Activated T-cell treated with anti-CD3 and anti-CD28 coated beads for 48 hours (primary cell): ENCODE data around the gene ADM5.

Experiments used
- DNase-seq: peaks from one replicate; pipeline ENCODE4 v3.0.0-alpha.2; 2020; ENCODE audit warnings: low read depth

Gene ADM5

DNA sequence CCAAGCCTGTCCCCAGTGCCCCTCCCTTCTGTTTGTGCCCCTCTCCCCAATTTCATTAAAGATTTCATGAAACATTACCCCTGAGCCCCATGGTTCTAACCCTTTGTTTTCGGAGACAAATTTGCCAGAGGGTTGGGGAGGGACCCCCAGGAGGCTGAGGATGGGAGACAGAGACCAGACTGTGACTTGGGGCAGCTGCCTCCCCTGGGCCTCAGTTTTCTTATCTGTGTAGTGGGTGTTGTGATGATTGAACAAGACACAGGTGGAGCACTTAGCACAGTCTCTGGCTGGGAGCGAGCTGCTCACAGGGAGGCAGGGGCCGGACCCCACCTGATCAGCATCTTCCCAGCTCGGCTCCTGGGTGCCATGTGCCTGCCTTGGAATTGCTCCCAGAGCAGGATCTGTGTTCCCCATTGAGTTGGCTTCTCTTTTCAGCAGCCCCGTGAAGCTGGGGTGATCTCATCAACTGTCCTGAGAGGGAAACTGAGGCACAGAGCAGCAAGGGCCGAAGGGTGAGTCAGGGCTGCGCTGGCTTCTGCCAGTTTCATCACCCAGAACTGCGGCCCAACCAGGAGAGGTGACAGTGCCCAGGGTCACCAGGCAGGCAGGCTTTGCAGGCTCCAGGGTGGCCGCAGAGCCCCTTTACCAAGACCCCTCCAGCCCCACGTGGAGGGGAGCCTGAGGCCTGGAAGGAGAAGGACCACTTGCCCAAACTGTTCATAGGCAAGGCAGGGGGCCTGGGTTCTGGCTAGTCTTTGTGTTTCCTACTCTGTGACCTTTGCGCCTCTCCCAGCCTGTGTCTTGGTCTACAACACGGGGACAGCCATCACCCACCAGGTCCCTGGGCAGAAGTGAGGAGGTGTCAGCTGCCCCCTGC, 30.6 kb upstream of the ADM5 start:
- DNase-seq: no peak

DNA sequence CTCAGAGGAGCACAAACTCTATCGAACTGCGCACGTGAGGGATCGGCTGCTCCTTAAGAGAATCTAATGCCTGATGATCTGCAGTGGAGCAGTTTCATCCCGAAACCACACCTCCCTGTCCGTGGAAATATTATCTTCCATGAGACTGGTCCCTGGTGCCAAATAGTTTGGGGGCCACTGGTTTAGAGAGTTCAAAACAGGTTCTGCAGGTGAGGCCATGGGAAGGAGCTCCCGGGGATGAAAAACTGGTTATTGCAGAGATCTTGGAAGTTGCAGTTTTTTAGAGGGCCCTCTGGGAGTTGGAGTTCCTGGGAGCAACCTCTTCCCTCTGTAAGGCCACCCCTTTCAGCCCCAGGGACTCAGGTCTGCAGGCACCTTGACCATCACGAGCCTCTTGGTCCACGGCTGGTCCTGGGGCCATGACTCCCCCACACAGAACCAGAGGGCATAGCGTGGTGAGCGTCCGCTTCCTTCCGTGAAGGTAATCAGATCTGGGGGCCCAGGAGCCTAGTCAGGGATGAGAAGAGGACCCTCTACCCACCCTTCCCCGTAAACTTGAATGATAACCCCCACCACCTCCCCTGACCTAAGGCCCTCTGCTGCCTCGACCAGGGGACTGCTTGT, 28.9 kb upstream of the ADM5 start:
- no peak for DNase-seq

DNA sequence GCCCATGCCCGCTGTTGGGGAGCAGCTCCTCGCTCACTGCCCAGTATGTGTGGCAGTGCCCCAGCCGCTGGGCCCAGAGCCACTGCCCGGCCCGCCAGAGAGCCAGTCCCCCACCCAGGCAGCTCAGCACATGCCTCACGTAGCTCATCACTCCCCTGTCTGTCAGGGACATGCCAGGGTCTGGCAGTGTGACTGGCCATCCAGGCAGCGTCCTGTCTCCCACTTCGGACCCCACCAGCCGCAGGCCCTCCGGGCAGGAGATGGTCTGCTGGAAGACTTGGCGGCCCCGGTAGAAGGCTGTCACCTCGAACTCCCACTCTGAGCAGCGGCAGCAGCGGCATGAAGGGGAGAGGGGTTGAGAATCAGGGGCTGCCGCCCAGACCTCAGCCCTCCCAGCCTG, 27.4 kb upstream of the ADM5 start:
- DNase-seq: no peak

DNA sequence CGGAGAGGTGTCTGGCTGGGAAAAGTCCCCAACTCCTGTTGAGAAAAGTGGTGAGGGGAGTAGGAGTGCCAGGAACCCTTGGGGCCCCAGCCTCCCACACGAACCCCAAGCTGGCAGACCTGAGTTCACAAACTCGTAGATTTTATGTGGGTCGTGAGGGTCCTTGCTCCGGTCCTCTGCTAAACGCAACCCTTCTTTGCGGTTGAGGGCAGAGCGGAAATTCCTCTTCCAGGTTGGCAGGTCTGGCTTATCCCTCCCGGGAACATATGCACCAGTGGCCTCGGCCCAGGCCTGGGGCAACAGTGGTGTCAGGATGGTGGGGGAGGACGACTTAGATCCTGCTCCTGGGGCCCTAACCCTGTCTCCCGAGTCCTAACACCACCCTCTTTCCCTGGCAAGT, 26.2 kb upstream of the ADM5 start:
- no peak for DNase-seq

DNA sequence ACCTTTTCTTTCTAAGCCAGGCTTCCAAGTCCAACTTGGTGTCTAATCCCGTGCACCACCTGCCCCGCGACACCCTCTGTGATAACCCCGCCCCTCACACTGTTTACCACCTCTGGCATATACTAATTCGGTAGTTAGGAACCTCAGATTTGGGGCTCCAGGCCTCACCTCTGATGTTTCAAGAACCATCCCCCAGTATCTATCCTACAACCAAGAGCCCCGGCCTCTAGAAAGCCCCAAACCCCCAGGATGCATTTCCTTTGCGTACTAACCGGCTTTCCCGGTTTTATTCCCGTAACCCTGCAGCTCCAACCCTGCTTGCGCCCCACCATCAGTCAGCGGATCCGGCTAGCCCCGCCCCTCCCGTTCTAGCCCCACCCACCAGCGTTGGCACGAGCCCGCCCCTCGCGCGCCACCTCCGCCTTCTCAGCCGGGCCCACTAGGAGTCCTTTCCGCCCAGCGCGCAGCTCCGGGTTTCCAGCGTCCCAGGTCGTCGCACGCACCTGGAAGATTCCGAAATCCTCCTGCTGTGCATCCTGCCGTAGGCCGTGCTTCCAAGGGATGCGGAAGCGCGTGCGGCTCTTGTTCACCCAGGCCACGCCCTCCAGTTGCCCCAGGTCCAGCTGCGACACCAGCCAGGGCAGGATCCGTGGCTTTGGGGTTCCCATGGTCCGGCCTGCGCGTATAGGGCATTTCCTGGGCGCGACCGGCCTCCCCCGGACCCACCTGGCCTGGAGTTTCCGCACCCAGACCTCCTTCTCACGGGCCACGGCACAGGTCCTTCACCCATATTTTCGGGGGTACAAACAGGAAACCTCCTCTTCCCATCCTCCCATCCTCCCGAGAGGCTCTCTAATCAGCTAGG, 25.0 kb upstream of the ADM5 start:
- peak; percentile 89 for DNase-seq

DNA sequence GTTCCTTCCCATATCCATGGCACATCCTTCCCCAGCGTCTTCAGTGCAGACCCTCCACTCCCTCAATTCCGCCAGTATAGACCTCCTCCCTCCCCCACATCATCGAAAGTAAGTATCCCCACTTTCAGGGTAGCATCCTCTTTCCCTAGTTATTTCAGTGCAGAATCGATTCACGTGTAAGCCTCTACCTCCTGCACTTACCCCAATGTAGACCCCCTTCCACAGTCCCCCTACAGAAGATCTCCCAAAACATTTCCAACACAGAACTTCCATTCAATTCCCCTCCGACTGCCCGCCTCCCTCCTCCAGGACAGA, 24.4 kb upstream of the ADM5 start:
- no peak for DNase-seq

DNA sequence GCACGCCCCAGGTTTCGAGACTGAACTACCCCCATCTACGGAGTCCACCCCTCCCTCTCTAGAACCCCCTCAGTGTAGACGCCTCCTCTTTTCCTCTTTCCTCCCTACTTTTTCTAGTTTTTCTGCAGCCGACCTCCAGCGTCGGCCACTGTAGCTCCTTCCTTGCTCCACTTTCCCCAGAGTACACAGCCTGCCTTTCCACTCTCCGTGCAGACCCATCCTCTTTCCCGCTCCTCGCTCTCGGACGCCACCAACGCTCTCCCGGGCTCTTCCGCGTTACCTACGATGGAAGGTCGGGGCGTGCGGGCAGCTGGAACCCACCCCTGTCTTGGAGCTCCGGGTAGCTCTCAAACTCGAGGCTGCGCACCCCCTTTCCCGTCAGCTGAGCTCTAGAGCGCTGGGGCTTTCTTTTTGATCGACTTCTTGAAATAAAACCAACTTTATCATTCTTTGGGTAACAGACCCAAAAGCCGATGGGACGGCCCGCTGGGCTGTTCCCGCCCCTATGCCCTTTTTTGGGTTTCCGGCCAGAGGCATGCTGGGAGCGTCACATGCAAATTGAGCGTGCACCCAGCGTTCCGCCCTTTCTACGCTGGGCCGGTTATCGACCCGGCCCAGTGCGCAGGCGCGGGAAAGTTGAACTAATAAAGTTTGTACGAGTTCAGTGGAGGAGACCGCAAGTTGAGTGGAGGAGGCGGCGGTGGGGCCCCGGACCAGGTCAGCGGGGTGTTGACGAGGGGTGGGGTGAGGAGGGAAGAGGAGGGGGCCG, 23.9 kb upstream of the ADM5 start, which contains the start of the genes BCL2L12 and IRF3:
TSS of gene BCL2L12 (plus strand) at position 583 of the 769 bp plus-strand sequence. CDS start 760 bp downstream, outside the sequence.
TSS of gene IRF3 (minus strand) at position 507 of the 769 bp plus-strand sequence. CDS start 1,019 bp downstream, outside the sequence.
- peak; percentile 98 for DNase-seq

DNA sequence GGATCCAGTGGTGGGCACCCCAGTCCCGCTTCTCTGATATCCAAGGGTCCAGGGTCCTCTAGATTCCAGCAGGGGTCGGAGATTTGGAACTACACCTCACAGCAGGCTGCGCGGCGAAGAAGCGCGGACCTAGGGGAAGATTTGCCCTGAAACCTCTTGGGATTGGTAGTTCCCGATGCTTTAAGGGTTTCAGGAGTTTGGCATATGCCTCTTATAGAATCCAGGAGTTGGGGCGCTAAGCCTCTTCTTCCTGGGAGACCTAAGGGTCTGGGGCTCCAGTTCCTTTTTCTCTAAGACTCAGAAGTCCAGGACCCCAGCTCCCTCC, 23.3 kb upstream of the ADM5 start:
- DNase-seq: no peak

DNA sequence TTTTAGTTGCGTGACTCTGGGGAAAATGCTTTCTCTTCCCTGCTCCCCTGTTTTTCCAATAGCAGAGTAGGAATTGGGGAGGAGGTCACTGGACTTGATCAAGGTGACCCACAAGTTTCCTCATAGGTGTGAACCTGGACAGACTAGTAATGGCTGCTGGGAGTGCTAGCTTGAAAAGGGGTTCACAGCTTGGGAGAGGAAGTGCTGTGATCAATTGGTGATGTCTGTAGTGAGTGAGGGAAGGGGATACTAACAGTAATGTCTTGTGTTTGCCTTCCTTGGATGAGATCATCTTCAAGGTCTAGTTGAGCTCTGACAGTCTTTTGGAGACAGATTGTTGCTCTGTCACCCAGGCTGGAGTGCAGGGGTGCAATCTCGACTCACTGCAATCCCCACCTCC, 21.9 kb upstream of the ADM5 start:
- no peak for DNase-seq

DNA sequence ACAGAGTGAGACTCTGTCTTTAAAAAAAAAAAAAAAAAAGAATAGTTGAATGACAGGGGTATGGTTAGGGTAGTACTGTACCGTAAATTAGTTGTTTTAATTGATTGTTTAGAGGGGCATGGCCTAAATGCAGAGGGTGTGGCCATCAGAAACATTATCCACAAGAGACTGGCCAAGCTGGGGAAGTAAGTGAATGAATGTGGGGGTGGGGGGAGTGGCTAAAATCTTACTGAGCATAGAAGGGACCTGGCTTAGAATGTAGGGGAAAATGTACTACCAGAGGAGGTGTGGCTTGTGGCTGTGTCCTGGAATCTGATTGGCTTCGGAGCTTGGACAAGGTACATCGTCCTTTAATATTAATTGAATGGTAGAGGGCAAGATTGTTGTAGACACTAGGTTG, 19.9 kb upstream of the ADM5 start:
- no peak for DNase-seq

DNA sequence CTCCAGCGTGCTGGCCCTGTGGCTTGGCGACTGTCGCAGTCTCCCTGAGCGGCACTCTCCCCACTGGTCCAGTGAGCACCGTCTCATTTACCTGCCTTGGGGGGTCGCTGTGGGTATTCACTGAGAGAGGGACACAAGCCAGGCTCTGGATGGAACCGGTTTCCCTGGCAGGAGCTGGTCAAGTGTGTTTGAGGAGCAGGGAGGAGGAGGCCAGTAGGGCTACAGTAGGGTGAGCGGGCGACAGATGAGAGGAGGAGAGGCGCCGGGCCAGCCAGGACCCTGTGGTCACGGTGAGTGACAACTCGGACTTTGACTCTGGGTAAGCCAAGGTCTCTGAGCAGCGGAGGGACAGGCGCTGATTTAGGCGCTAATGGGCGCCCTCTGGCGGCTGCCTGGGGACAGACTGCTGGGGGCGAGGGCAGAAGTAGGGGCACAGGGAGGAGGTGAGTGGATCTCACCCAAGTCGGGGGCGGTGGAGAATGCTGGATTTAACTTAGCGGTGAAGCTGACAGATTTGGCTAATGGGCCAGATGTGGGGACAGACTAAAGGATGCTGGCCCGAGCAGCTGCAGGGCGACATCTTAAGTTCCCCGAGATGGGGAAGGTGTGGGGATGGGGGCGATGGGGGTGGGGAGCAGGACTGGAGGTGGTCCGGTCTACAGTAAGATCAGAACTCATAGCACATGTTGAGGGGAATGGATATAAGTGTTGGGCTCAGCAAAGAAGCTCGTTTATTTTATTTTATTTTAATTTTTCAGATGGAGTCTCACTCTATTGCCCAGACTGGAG, 17.1 kb upstream of the ADM5 start:
- DNase-seq: peak; percentile 70

DNA sequence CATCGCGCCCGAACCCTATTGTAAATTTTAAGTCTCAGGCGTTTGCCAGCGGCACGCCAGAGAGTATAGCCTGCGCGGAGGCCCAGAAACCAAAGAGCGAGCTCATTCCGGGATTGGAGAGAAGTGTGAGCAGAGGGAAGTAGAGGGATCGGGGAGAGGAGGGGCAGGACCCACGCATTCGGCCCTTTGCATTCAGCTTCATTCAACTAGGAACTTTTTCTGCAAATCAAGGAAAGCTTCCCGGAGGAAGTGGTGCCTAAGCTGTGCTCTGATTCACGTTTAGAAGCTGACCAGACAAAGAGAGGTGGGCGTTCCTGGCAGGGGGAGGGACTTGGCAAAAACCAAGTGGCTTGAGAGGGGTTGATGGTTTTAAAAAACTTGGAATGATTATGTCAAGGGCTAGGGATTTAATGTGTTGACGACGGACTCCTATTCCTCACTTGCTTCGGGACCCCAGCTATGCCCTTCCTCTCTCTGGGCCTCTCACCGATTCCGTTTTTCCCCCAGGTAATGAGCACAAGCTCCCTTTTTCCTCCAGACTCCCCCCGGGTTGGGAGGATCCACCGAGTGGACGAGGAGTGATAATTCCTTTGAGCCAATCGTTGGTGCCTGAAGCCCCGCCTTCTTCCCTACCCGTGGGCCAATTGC, 13.1 kb upstream of the ADM5 start:
- DNase-seq: no peak

DNA sequence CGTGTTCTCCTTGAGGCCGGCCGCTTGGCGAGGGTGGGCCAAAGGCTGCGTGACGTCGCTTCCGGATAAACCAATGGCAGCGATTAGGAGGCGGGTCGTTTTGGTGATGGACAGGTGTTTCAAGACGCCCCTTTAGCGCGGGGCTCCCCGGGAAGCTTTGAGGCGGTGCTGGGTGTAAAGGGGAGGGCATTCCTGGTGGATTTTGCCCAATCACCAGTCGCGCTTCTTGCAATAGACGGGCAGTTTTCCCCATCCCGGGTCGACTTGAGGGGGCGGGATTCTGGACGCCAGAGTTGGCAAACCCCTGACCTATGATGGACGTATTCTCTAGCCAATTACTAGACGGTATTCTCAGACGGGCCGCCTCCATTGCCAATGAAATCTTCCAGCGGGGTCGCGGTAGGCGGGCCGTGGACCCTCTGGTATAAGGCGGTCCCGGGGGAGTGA, 12.6 kb upstream of the ADM5 start:
- peak; percentile 97 for DNase-seq

DNA sequence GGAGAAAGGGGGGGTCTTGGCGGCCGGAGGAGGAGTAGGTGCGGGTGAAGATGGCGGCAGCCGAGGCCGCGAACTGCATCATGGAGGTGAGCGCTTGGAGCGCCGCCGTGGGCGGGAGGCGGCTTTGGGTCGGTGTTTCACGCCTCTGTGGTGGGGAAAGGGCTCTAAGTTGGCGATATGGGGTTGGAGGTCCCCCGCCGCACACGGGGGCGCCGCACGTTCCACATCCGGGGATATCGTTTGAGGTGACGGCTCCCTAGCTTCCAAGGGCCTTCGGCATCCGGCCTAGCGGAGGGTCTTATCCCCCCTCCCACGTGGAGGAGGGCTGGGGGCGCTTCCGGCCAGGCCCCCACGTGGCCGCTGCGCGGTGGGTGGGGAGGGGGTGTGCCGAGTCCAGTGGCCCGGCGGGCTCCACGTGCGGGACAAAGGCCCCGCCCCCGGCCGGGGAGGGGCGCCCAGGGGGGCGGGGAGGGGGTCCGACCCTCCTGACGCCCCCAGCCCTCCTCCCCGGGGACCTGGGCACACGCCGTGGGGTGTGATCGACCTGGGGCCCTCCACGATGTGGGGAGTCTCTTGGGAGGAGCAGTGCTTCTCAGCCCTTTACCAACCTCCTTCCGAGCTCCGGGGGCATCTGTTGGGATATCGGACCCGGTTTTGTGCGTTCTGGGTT, 12.0 kb upstream of the ADM5 start, which contains the start of gene PRMT1:
TSS of gene PRMT1 (plus strand) at position 41 of the 670 bp plus-strand sequence. CDS start at position 51, 10 bp downstream.
- peak; percentile 53 for DNase-seq

DNA sequence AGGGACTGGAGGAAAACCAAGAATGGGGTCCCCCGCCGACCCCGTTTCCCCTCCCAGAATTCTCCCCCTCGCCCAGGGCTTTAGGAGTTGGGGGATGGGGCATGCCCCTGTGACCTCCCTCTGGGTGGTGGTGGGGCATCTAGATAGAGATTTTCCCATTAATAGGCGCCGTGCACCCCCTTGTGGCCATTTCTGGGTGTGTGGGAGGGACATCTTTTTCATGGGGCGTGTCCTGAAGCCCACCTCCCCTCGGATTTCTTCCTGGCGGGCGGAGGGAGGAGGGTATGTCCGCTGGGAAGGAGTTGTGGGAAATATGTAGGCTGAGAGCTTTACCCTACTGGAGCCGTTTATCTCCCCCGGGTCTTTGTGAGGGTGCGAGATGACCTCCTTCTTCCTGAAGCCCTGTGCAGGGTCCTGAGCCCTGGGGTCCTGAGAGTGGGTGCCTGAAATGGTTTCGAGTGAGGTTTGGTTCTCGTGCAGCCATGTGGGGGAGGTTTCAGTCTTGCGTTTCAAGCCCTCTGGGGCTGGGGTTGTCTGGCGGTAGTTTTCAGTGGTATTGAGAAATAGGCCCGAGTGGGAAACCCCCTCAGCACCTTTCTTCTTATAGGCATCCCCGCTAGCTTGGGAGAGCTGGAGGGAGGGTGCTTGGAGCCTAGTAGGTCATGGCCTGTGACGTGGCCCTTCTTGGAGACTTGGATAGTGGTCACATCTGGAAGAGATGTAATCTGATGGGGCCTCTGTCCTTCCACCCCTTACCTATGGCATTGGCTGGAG, 11.3 kb upstream of the ADM5 start:
- peak; percentile 75 for DNase-seq

DNA sequence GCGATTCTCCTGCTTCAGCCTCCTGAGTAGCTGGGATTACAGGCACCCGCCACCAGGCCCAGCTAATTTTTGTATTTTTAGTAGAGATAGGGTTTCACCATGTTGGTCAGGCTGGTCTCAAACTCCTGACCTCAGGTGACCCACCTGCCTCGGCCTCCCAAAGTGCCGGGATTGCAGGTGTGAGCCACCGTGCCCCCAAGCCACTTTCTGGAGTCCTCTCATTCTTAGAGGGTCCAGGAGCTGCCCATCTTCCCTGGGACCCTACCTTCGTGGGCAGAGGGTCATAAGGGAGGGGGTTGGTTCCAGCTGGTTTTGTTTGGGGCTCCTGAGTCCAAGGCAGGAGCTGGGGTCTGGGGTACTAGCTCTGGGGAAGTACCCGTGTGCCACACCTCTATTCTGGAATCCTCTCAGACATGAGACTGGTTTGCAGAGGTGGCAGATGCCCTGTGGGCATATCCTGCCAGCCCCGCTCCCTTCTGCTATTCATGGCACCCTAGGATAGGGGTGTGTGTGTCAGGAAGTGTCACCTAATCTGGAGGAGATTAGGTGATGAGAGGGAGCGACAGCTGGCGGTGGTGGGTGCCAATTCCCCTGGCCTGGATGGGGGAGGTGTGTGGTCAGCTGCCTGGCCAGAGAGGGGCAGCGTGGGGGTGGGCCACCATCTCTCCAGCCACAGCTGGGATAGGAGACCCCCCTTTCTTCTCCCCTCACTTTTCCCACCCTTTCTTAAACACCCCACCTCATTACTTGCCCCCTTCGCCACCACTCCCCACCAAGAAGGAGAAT, 10.2 kb upstream of the ADM5 start:
- no peak for DNase-seq

DNA sequence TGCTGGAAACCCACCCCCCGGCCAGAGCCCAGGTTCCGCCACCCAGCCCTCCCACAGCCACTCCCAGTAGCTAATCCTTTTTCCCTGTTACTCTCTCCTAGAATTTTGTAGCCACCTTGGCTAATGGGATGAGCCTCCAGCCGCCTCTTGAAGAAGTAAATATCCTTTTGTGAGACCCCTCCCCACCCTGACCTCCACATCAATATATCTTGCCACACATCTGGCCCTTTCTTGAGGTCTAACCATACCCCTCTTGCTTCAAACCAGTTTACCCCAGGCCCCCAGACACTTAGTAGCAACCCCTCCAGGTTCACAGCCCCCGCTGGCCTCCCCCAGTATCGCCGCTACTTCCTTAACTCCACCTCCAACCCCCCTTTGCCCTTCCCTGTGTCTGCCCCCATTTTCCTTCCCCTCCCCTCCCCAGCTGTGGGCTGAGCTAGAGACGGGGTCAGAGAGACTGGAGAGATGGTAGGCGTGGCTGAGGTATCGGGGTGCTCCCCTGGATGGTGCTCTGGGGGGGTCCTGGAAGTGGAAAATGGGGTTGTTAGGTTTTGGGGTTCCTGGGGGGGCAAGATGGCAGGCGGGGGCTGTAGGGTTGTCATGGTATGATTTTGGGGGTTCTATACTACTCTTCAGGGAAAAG, 9.5 kb upstream of the ADM5 start:
- DNase-seq: no peak
